ENCODE results near the gene EHMT1. TPM values are rescaled to one million over a fixed set of nuclear protein-coding genes. Genes with fewer than 3 reads are reported as not detected.

The EHMT1 gene
- total and polyA plus RNA-seq, 10 of the 15 experiments (the other 5 are each of a cell fraction or from before 2014, with no cell fraction given) = 2.9 to 100 (median 48.1) TPM

DNA sequence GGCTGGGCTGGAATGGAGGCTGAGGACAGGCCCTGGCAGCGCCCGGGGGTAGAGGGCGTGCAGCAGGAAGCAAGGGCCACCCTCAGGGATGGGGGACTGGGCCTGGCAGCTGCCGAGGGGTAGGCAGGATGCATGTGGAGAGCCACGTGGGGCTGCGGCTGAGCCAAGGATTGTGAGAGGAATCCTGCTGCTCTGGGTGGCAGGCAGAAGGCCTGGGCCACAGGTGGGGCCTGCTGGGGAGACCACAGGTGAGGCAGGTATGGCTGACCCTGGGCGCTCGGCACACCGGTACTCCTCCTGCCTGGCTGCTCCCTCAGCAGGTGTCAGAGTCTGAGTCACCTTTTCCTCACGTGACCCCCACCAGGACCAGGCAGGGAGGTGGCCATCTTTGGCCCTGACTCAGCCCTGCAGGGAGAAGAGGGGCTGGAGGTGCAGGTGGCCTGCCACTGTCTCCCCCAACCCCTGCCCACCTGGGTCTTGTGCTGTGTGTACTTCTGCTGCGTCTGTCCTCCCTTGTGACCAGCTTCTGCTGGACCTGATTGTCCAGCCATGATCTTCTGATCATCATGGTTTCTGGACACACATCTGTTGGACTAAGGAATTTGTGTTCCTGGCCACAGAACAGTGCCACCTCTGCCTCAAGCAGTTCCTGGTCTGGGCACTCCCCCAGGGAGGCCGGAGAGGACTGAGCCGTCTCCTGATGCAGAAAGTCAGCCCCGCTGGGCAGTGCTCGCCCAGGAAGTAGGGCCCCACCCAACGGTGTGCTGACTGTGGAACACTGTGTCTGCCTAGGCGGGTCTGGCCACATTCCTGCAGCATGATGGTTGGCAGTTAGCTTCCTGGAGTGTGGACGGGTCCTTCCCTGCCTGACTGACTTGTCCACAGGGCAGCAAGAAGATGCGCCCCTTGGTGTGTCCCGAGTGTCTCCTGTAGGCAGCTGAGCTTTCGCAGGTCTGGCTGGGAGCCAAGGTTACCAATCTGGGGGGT, 6.9 kb upstream of the EHMT1 start (continued):
- TF ChIP-seq MEF2A (IDR thresholded peaks at IDR 0.05; ENCODE audit: insufficient read depth, low read depth, low read length) (no peak), BHLHE40 (IDR thresholded peaks at IDR 0.05; ENCODE audit: borderline replicate concordance in 1 of 2, low read depth in 2 of 2, low read length in 1 of 2) (peak in 1 of 2 experiments; percentile 79; a peak in 2 of 4 replicates), RAD21 (IDR thresholded peaks at IDR 0.05; ENCODE audit: insufficient read depth, low read depth, low read length) (no peak), TCF3 (IDR thresholded peaks at IDR 0.05; ENCODE audit: borderline replicate concordance, insufficient read depth, low read depth, low read length) (0 out of 2 replicates have a peak, but pooled peaks have one; percentile 42), CBX5 (IDR thresholded peaks at IDR 0.05; ENCODE audit: low read depth) (no peak), JUNB (IDR thresholded peaks at IDR 0.05) (no peak), YY1 (IDR thresholded peaks at IDR 0.05; ENCODE audit: low read depth, low read length) (0 out of 2 replicates have a peak, but pooled peaks have one; percentile 15)
- TF ChIP-seq, protein P1, sequence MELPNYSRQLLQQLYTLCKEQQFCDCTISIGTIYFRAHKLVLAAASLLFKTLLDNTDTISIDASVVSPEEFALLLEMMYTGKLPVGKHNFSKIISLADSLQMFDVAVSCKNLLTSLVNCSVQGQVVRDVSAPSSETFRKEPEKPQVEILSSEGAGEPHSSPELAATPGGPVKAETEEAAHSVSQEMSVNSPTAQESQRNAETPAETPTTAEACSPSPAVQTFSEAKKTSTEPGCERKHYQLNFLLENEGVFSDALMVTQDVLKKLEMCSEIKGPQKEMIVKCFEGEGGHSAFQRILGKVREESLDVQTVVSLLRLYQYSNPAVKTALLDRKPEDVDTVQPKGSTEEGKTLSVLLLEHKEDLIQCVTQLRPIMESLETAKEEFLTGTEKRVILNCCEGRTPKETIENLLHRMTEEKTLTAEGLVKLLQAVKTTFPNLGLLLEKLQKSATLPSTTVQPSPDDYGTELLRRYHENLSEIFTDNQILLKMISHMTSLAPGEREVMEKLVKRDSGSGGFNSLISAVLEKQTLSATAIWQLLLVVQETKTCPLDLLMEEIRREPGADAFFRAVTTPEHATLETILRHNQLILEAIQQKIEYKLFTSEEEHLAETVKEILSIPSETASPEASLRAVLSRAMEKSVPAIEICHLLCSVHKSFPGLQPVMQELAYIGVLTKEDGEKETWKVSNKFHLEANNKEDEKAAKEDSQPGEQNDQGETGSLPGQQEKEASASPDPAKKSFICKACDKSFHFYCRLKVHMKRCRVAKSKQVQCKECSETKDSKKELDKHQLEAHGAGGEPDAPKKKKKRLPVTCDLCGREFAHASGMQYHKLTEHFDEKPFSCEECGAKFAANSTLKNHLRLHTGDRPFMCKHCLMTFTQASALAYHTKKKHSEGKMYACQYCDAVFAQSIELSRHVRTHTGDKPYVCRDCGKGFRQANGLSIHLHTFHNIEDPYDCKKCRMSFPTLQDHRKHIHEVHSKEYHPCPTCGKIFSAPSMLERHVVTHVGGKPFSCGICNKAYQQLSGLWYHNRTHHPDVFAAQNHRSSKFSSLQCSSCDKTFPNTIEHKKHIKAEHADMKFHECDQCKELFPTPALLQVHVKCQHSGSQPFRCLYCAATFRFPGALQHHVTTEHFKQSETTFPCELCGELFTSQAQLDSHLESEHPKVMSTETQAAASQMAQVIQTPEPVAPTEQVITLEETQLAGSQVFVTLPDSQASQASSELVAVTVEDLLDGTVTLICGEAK (IDR thresholded peaks at IDR 0.05; ENCODE audit: borderline replicate concordance) = no peak
- TF ChIP-seq, protein P2, sequence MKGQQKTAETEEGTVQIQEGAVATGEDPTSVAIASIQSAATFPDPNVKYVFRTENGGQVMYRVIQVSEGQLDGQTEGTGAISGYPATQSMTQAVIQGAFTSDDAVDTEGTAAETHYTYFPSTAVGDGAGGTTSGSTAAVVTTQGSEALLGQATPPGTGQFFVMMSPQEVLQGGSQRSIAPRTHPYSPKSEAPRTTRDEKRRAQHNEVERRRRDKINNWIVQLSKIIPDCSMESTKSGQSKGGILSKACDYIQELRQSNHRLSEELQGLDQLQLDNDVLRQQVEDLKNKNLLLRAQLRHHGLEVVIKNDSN (IDR thresholded peaks at IDR 0.05; ENCODE audit: borderline replicate concordance, extremely low read length, insufficient read depth, low read depth, low read length) = peak; percentile 79

Data from GM12878 (cell line).